ENCODE results near the gene SEZ6L2. TPM values are rescaled to one million over a fixed set of nuclear protein-coding genes. Genes with fewer than 3 reads are reported as not detected.
A peak's percentile ranks its signal among the peaks of the same experiment; 100 is the strongest.

The SEZ6L2 gene
- total and polyA plus RNA-seq, 2 experiments from 2014 or later: 18.0 to 71.9 TPM

DNA sequence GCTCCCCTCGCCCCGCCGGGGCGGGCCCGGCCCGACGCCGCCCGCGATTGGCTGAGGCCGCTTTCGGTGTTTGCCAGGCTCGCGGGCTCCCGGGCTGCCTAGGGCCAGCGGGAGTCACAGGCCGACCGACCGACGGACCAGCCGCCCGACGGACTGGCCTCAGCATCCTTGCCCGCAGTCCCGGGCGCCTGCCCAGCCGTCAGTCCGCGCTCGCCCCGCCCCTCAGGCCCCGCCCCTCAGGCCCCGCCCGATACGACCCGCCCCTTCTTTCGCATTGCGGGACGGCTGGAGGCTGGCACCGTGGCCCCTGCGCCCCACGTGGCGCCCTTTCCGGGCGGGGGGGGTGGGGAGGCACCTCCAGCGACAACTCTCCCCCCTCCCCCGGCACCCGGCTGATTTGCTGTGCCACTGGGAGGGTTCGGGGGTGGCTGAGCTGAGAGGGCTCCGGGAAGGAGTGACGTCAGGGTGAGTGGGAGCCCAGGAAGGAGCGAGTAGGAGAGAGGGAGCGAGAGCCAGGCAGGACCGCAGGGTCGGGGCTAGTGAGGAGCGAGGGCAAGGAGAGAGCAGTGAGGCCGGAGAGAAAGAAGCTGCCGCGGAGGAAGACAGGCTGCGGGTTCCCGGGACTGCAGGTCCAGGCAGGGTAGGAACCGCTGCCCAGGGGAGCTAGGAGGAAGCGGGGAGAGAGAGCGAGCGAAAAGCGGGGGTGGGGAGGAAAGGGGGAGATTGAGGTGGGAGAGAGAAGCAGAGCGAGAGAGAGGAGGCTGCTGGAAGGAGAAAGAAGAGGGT lies 945 bp upstream of the SEZ6L2 start, which contains the start of gene ASPHD1:
Gene ASPHD1 (plus strand): TSS at position 387 of the 786 bp plus-strand sequence. CDS start 484 bp downstream, outside the sequence.
- H3K4me1 Mint-ChIP-seq: peaks cover 28% of the 10 kb centered on the region
- Histone ChIP-seq H3K36me3 (ENCODE audit: insufficient read depth) (no peaks in the 10 kb centered on the region), H3F3A (replicated peaks; ENCODE audit: low read depth) (0 out of 2 replicates have a peak, but pooled peaks cover 6% of the 10 kb centered on the region), H3K27me3 (ENCODE audit: insufficient read depth) (no peaks in the 10 kb centered on the region), H4K20me1 (replicated peaks; ENCODE audit: insufficient read depth) (0 out of 2 replicates have a peak, but pooled peaks cover 6% of the 10 kb centered on the region), H3K79me2 (replicated peaks; ENCODE audit: insufficient read depth) (peaks cover 14% of the 10 kb centered on the region; the same call in 1 of the 2 replicates), H3K9me2 (ENCODE audit: insufficient read depth) (no peaks in the 10 kb centered on the region), H3K4me2 (peak within 1 kb of the TSS; percentile 100), H2AFZ (peak within 1 kb of the TSS; percentile 100), H3K4me1 (ENCODE audit: insufficient read depth) (peaks cover 22% of the 10 kb centered on the region), H3K27ac (ENCODE audit: low read depth) (peak within 1 kb of the TSS; percentile 90), H3K4me3 (peak within 1 kb of the TSS; percentile 97)
- H3K27ac Mint-ChIP-seq: peak within 1 kb of the TSS; percentile 70
- no peak for TF ChIP-seq ZNF331 (CRISPR knock-in tag; IDR thresholded peaks at IDR 0.05; ENCODE audit: low read depth)
- TF ChIP-seq STAT1 (IDR thresholded peaks at IDR 0.05; ENCODE audit: unreplicated experiment): no peak
- TF ChIP-seq EZH2 (IDR thresholded peaks at IDR 0.05; ENCODE audit: low read depth, unreplicated experiment): no peak
- TF ChIP-seq EZH2phosphoT487 (IDR thresholded peaks at IDR 0.05; ENCODE audit: unreplicated experiment): no peak
- peak; percentile 81 for TF ChIP-seq CREB1 (CRISPR knock-in tag; IDR thresholded peaks at IDR 0.05; ENCODE audit: low read depth)
- peak; percentile 46; the same call in 1 of the 2 replicates for TF ChIP-seq POLR2AphosphoS5 (IDR thresholded peaks at IDR 0.05; ENCODE audit: low read depth)
- TF ChIP-seq REST (IDR thresholded peaks at IDR 0.05; ENCODE audit: unreplicated experiment): peak; percentile 91
- TF ChIP-seq ZNF462 (CRISPR knock-in tag; IDR thresholded peaks at IDR 0.05): no peak
- TF ChIP-seq ZNF114 (CRISPR knock-in tag; IDR thresholded peaks at IDR 0.05): no peak
- H3K9me3 Mint-ChIP-seq: no peaks in the 10 kb centered on the region
- peak; percentile 85 for DNase-seq (ENCODE audit: low spot score)
- peaks cover 9% of the 10 kb centered on the region for H3K36me3 Mint-ChIP-seq (ENCODE audit: low read depth)
- H3K4me3 Mint-ChIP-seq: peak within 1 kb of the TSS; percentile 92
- peaks cover 12% of the 10 kb centered on the region for H3K27me3 Mint-ChIP-seq (ENCODE audit: insufficient read depth, low read depth, poor library complexity)
- ATAC-seq: peak; percentile 61

Data from GM23338 (cell line).